Right hindlimb (tissue), 1 donor: Measurements from ENCODE around the gene GNAQ.

Source experiments
- DNase-seq: peaks from one replicate; pipeline ENCODE4 v3.0.0-alpha.2; 2018

The GNAQ gene

DNA sequence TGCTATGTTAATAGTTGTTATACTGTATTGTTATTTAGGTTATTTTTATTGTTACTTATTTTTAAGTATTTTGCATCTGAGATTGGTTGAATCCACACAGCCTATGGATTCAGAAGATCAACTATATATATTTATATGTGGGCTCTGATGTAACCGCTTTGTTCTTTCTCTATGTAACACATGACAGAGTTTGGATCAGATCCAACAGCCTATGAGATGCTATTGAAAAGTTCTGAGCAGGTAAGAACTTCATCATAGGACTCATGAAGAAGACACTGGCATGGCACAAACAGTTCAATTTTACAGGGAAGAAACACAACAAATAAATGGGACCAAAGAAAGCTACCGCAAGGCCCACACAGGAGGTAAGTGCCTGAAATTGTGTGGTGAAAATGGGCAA, 93.4 kb downstream of the GNAQ start:
- no peak for DNase-seq

DNA sequence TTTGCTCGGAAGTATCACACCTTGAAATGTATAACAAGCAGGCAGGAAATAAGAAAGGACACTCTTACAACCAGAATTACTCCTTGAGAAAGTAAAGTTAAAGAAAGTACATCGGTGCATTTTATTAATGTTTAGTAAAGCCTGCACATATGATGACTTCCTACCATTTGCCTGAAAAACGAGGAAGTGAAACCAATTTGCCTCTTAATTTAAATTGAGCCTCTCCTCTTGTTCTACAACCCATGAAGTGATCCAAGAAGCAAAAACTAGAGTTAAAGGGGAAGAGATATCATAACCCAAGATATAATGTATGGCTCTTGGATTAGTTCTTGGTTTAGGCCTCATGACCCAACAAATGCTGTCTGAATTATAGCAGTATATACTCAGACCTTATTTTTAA, 95.6 kb downstream of the GNAQ start:
- no peak for DNase-seq

DNA sequence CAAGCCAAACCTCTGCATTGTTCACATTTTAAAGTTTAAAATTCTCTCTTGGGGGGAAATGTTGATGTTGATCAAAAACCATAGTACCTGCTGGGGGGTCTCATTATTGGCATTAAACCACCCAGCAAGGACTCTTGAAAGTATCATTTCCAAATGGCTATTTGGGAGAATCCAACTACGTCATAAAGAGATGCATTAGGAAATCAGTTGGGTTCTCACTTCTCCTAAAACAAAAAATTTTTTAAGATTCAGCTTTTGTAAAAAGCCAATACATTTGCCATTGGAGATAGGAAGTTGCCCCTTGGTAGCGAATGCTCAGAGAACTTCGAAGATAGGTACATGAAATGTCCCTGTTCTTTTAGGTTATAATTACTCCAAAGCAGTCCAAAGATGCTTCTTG, 96.4 kb downstream of the GNAQ start:
- no peak for DNase-seq

DNA sequence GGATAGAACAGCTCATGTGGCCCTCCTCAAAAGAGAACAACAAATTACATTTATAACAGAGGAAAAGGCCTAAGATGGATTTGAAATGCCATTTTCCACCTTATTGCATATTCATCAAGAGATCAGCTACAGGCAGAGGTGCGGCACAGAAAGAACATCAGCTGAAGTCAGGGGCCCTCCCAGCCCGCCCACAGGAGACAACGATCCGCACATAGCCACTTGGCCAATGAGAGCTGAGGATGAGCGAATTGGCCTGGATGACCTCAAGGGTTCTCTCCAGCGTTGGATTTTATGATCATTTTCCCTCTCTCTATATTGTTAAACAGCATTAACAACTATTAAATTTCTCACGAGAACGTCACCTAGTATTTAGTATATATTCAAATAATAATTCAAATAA, 97.6 kb downstream of the GNAQ start:
- no peak for DNase-seq

DNA sequence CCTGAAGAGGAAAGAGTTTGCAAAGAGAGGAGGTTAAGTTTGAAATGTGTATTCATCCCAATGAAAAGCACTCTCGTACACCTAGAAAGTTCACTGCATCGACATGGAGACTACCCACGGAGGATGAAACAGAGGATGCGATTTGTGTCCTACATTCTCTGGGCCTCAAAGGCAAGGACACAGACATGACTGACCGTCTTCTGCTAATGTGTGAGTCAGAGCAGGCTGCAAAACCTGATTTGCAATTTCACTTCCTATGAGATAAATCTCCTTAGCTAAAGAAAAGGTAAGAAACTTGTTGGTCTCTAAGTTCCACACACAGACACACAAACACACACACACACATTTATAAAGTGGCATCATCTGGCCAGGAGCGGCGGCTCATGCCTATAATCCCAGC, 98.6 kb downstream of the GNAQ start:
- DNase-seq = no peak

DNA sequence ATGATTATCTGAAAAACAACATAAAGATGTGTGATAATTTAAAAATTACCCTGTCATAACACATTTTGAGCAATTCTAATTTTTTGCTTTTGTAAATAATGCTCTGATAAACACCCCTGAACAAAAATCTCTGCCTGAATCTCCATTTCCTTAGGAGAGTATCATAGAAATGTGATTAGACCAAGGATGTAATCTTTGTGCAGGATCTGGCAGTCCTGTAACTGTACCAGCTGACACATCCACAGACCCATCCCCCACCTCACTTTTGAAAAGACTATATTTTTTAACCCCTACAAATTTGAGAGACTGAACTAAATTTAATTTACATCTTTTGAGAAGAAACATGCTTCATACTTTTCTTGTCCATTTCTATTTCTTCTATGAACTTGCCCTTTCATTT, 101.7 kb downstream of the GNAQ start:
- DNase-seq = no peak

DNA sequence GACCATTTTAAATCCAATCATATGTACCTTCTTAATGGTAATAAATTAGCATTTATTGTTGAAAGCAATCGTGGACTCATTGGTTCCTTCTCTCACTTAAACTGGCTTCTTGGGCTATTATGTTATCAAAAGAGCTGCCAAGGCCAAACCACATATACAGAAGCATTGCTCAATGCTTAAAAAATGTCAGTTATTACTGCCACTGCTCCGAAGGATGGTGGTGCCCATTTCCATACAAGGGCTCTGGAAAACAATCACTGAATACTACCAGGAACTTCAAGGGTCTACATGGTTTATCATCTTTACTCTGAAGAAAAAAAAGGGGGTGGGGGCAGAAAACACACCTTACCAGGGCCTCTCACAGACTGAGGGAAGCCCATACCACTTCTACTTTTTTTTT, 104.3 kb downstream of the GNAQ start:
- no peak for DNase-seq

DNA sequence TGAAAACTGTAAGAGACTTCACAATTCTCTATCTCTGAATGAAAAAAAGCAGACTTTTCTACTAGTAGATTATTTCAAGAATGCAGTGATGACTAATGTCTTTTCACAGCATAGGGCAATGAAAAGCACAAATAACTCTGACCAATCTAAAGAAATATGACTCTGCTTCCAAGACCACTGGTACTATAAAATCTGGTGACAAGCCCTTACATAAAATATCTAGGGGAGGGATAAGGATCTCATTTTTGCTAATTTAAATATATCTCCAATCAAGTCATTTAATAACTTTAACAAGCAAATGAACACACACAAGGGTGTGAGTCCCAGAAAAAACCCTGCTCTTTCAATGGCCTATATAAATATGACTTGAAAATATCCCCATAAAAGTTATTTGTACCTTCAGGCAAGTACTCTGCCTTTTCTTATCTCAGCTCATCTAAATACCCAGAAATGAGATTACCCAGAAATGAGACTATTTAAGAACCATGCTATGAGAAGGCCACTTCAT, 105.2 kb downstream of the GNAQ start:
- DNase-seq = no peak

DNA sequence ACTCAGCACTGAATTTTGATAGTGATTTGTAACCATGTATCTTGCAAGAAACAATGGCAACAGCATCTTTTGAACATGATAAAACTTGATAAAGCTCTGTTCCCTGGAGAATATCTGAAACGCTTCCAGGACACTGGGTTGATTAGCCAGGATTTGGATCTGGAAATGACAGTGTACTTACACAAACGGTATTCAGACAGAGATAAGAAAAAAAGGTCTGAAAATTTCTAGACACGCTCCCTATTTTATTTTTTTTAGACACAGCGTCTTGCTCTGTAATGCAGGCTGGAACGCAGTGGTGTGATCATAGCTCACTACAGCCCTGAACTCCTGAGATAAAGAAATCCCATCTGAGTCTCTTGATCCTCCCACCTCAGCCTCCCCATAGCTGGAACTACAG, 109.0 kb downstream of the GNAQ start:
- no peak for DNase-seq

DNA sequence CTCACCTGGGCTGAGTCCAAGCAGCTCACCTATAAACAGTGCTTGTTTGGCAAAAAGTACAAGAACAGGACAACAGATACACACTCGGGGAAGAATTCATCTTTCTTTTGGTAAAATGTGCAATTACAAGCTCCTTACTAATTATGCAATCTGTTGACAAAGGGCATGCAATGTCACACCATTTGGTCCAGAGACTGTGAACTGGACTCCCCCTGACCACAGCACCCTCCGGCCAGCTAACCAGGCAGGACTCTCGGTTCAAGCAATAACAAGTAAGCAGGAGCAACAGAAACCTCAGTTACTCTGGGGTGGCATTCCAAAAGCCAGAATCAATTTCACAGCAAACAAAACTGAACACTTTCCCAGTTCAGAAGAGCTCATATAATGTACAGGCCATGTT, 113.8 kb downstream of the GNAQ start:
- no peak for DNase-seq

DNA sequence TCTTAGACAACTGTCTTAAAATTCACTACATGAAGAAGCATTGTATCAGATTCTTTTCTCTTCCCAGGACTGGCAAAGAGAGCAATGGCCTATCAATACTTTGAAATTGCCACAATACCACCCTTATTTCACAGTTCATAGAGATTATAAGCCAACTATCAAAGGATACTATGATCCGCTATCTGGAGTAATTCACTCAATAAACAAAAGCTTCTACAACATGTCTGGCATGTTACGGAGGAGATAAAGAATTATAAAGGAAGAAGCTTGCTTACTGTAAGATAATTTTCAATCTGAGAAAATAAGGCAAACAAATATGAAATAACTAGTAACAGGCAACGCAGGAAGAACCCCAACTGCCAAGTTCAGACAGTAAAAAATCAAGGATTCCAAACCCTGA, 114.8 kb downstream of the GNAQ start:
- DNase-seq = no peak

DNA sequence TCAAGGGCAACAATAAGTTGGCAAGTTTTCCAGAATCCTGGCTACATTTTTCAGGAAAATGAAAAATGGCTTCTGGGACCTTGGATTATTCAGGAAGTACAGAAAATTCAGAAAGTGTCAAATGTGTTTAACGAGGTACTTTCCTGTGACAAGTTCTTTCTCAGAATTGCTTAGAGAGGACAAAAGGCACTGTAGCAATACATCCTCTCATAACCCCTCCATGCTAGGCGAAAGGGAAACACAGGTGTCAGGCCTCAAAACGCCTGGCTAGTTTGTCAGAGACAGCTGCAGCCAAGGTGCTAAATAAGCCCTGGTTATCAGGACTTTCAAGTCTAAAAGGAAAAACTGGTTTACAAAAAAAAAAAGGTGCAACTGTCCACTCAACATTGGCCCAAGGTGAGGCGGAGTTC, 115.2 kb downstream of the GNAQ start:
- no peak for DNase-seq

DNA sequence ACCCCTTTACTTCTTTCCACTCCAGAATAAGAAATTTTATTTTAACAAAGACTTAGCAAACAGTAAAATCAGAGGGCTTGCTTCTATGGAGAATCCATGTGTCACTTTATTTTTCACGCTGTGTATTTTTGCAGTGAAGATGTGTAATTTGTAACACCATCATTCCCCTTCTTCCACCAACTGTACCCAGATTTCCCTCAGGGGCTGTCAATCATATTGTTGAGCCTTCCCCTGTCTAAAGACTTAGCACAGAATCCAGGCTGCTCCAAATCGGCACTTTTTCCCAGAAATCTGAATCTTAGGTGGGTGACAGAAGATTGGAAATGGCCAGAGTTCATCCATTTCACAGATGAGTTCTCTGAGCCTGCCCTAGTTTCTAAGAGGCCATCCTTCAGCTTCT, 115.9 kb downstream of the GNAQ start:
- no peak for DNase-seq

DNA sequence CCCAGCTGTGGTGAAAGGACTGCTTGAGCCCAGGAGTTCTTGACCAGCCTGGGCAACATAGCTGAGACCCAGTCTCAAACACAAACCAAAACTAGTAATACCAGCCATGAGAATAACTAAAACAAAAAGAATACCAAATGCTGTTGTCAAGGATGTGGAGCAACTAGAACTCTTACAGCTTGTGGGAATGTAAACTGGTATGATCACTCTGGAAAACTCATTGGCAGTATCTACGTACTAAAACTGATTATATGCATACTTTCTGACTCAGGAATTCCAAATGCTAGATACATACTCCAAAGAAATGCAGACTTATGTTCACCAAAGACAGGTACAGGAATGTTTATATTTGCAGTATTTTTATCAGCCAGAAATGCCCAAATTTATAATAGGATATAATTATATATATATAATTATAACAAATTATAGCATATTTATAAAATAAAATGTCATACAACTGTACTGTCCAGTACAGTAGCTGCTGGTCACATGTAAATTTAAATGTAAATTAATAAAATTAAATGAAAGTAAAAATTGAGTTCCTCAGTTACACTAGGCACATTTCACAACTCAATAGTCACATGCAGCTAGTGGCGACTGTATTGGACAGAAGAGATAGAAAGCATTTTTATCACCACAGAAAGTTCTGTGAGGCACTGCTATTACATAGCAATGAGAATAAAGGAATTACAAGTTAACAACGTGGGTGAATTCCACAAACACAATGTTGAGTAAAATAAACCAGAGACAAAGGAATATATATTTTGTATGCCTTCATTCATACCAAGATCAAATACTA, 118.5 kb downstream of the GNAQ start:
- DNase-seq = no peak

DNA sequence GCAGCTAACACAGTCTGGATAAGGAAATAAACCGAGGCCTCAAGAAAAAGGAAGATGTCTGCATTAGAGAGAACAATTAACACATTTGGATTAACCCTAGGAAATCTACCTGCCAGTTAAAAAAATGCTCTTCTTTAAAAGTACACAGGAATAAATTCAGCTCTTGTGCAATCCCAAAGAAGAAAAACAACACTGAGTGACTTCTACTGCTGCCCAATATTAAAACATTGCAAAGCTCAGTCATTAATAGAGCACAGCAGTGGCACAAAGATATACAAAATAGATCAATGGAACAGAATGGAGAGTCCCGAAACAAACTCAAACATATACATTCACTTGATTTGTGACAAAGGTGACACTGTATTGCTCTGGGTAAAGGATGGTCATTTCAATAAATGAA, 119.7 kb downstream of the GNAQ start:
- no peak for DNase-seq

DNA sequence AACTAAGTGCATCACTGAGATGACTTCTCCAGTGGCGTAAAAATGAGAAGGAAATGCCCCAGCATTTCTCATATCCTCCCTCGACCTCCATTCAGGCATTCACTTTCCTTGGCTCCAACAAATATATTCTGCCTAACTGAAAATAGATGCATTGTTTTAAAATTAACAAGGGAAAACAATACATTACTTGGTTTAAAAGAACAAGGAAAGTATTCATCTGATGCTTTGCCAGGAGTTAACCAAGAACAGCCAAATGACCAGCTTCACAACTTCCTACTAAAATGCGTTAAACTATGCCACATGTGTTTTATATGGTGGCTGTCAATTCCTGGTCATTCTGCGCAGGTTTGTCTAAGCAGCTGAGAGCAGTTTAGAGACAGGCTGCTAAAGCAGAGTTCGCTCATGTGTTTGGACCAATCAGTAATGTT, 121.4 kb downstream of the GNAQ start:
- DNase-seq = no peak

DNA sequence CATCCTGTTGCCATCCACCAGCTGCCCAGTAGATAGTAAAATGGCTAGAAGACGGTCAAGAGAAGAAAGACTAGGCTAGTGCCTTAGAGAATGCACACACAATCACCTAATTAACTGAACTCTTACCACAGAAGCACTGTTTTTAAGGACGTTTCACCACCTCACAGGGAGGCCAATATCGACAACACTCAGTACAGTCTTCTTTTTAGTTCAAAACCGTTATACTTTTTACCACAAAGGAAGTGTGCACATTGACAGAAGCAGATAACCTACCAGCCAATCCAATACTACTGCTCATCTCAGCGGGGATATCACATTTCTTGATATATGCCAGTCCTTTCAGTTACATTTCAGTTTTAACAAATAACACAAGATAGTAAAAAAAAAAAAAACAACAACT, 122.3 kb downstream of the GNAQ start:
- DNase-seq = no peak

DNA sequence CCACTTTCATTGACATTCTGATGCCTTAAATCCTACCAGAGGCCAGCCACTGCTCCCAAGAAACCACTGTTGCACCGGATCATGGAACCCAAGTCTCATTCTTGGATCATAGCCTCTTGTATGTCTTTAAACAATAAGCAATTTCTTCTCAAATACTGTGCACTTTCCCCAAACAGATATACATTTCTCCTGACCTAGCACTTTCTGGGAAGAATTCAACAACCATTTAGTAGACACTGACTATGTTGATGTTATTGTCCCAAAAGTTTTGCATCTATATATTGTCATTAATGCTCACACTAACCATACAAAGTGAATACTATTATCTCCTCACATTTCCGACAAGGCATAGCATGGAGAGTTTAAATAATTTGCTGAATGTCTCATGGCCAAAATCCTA, 123.3 kb downstream of the GNAQ start:
- no peak for DNase-seq

DNA sequence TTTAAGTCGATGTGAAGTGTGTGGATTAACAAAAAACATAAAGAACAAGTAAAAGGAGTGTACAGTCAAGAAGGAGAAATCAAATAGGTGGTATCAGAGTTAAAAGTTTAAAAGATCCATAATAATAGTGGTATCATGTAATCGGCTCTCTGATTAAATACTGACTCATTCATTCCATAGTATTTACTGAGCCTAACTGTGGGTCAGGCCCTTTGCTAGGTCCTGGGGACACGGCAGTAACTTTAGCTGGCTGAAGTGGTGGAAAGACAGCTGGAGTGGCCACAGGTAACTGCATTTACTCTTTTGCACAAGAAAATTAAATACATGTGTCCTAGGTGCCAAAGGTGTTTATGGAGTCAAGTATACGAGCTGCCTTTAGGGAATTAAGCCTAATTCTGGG, 124.0 kb downstream of the GNAQ start:
- no peak for DNase-seq

DNA sequence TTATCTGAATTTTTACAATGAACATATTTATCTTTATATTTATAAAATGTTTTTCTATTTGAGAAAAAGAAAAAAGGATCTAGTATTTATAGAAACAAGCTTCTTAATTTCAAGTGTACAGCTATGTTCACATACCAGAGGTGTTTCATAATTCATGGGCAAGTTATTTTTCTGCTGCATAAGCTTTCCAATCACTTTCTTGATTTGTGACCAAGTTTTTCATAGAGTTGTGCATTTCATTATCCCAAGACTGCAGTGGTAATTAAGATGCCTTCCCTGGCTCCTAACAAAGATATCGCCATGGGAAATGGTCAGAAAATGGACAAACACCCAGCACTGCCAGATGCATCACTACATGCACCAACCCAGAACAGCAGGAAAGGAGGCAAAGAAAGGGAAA, 124.6 kb downstream of the GNAQ start:
- no peak for DNase-seq

DNA sequence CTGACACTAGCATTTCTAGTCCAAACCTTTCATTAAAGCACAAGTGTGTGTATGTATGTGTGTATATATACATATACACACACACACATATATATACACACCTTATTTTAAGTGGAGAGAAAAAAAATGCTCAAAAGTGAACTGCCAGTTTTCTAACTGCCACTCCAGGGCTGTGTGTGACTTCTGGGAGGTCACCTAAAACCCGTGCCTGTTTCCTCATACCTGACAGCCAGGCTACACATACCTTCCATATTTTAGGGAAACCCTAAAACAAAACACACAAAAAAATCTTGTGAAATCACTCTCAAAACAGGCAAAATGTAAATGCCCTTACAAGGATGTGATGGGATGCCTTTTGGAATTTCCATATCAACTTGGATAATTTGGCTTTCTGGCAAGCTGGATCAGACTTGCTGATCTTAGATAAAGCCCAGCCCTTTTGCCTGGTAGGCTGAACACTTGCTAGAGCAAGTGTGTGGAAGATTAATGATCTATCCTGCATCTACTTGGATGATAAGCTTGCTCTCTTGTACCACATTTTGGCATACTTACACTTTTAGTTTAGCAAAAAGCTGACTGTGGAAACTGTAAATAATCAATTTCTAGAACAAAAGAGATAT, 127.8 kb downstream of the GNAQ start:
- DNase-seq = no peak

DNA sequence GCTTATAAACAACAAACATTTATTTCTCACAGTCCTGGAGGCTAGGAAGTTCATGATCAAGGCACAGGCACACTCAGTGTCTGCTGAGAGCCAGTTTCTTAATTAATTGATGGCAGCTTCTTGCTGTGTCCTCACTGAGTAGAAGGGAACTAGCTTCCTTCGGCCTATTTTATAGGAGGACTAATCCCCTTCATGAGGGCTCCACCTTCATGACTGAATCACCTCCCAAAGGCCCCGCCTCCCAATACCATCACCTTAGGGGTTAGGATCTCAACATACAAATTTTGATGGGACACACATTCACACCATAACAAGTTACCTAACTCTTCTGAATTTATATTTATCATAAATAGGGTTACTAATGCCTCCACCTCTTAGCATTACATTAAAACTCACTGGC, 129.8 kb downstream of the GNAQ start:
- no peak for DNase-seq

DNA sequence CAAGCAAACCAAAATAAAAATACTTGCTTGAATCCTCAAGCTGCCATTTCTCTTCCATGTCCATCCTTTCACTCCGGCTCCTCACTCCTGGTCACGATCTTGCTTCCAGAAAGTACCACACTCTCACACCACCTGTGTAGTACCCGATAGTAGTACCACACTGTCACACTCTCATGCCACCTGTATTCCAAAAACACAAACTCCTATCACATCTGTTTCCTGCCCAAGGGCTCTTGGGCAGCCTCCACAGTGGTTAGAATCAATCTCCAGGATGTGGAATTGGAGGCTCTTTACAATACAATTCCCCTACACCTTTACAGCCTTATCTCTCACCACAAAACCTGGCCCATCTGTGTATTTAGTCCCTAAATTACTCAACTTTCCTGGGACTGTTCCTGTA, 130.6 kb downstream of the GNAQ start:
- DNase-seq = no peak

DNA sequence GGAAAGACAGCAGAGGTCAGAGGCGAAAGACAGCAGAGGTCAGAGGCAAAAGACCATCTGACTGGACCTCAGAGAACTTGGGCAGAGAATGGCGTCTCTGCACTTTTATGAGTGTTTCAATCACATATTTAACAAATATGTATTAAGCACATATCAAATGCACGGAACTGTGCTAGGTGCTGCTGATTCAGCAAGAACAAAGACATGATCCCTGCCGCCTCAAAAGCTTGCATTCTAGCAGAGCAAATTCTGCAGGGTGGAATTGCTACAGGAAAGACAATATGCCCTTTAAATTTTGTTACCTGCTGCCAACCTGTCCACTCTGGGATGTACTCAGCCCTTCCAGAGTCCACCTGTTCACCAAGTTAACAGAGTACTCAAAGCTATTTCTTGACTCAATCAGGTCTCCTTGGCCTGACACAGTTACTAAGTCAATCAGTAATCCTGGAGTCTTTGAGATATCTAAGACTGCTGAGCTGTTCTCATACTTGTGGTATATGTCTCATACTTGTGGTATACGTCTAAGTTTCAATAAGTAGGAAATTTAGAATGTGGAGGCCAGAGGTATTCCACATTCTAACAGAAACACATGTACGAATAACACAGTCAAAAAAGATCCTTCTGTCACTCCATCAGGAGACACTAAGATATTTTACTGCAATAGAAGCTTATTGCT, 131.8 kb downstream of the GNAQ start:
- no peak for DNase-seq
